Femur (tissue), 1 donor: ENCODE measurements around the gene CABP7.

Experiments used
- DNase-seq: peaks from one replicate; pipeline ENCODE4 v3.0.0-alpha.2; 2017

CABP7 gene

DNA sequence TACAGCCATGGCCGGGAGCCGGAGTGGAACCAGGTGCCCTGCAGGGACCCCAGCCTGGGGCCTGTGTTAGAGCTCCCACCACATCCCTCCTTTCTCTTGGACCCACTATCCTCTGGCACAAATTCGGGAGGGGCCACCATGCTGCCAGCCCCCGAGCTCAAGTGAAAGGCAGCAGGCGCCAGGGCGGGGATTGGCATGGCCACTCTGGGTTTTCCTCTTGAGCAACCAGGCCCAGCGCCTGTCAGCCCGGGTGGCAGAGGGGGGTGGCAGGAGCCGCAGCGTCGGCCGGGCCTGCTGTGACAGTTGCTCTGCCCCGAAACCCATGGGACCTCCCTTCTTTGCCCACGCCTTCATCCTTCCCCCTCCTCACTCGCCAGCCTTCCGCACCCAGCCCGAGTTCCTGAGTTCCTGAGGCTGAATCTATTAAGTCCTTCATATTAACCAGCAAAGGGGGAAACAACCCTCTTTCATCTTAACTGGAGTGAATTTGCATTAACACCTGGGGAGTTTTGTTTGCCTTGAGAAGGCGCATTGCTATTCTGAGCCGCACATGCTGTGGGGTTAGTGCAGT lies 16.8 kb upstream of the CABP7 start:
- DNase-seq = no peak

DNA sequence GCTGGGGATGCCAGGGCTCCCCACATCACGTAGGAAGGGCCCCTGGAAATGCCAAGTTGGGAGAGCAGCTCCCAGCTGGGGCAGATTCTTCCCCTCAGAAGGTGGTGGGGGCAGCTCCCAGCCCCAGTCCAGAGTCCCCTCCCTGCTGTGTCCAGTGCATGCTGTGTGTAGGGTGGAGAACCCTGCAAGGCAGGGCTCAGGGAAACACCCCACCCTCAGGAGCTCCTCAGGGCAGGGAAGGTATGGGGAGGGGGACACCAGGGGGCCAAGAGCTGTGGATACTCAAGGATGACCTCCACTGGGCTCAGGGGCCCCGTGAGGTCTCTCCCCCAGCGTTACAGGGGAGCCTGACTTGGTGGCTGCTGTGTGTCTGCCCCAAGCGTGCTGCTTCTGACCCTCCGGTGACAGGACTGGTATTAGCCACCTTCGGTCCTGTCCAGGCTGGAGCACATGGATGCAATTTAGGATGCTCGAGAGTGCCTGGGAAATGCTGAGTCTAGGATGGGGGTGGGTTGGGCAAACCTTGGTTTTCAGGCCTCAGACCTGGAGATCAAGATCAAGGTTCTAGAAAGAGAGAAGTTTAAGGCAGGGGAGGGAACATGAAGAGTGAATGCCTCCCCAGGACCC lies 16.1 kb upstream of the CABP7 start:
- DNase-seq = no peak

DNA sequence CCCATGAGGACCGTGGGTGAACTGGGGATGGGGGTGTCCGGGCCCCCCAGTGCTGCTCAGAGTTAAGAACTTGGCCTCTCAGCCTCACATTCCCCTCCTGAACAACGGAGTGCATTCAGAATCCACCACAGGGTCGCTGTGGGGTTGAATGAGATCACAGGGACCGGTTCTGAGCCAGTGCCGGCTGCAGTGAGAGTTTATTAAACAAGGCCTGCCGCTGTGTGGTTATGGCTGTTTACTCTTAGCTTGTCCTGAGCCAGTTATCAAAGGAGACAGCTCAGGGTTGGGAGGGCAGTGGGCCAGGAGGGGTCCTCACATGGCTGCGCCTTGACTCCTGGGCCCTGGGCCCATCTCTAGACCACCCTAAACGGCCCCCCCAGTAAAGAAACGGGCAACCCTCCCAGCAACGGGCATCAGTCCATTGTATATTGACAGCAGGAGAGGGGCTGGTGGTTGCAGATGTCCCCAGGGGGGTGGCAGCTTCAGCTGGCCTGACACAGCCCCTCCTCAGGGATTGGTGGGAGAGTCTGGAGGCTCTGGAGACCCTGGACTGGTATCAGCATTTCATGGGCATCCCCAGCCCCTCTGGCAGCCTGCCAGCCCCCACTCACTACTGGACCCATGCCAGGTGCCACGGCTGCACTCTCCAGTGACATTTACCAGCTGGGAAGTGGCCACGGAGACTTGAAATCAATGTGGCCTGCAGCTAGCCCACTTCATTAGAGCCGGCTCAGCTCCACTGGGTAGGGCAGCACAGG lies 15.1 kb upstream of the CABP7 start:
- peak; percentile 76 for DNase-seq

DNA sequence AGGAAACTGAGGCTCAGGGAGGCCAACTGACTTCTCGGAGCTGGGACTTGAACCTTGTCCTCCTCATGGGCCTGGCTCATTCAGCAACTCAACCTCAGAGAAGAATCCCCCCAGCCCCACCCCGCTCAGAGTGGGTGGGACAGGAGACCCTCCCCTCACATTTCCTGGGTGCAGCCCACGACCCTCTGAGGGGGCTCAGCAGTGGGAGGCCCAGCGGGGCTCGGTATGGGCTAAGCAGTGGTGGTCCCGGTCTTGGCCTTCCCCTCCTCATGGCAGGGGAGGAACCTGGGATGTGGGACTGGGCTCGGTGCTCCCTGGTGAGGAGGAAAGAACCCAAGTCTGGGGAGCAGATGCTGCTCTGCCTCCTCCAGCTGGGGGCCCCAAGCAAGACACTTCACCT lies 14.2 kb upstream of the CABP7 start:
- no peak for DNase-seq

DNA sequence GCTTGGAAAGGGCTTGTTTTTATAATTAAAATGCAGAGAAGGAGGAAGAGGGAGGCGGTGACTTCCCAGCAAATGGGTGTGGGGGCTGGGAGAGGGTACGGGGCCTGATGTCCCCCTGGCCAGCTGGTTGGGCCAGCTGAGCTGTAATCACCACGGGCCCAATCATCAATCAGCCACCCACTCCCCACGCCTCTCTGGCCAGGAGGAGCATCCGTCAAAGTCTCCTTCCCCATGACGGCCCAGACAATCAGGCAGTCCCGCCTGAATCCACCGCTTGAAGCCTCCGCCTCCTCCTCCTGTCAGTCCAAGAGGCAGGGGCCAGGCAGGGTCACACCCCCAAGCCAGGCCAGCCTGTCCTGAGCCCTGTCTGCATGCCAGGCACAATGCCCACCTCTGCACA lies 13.3 kb upstream of the CABP7 start:
- no peak for DNase-seq

DNA sequence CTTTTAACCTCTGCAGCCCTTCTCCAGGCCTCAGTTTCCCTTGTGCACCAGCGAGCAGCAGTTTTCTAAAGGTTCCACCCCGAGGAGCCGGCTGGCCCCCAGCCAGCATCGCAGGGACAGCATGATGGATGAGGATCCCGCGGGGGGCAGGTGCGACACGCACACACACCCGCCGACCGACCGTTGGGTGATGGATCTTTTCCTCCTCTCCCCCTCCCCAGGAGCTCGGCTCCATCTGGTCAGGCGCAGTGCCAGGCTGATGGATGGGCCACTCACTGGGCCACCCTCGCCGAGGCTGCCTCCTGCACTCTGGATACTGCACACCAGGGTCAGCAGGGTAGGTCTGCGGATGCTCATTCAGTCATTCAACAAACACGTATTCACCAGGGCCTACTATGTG lies 12.8 kb upstream of the CABP7 start:
- DNase-seq = no peak

DNA sequence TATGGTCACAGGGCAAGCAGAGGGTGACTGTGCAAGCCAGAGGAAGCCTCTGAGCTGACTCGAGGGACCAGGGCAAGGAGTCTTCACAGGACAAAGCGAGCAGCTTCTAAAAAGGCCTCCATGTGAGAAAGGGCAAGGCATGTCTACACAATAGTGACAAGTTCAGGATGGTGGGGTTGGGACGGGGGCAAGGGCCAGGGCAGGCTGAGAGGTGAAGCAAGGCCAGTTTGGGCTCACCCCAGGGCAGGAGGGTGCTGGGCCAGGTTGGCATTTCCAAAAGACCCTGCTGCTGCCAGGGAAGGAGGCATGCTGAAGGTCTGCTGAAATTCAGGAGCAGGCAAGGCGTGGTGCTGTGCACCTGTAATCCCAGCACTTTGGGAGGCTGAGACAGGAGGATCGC lies 12.3 kb upstream of the CABP7 start:
- DNase-seq = no peak

DNA sequence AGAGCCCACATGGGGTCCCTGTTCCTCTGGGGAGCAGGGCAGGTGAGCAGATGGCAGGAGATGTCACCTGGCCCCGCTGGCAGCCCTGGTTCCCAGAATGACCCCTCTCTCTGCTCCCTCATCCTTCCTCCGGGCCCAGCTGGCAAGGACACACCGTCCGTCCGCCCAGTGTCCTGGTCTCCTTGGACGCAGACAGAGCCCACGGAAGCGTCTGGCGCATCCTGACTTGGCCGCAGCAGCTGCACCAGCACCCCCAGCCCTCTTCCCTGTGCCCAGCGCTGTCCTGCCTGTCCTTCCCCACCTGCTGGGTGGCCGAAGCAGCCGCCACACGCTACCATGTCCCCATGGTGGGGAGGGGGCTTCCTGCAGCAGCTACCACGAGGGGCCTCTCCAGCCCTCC lies 9.6 kb upstream of the CABP7 start:
- no peak for DNase-seq

DNA sequence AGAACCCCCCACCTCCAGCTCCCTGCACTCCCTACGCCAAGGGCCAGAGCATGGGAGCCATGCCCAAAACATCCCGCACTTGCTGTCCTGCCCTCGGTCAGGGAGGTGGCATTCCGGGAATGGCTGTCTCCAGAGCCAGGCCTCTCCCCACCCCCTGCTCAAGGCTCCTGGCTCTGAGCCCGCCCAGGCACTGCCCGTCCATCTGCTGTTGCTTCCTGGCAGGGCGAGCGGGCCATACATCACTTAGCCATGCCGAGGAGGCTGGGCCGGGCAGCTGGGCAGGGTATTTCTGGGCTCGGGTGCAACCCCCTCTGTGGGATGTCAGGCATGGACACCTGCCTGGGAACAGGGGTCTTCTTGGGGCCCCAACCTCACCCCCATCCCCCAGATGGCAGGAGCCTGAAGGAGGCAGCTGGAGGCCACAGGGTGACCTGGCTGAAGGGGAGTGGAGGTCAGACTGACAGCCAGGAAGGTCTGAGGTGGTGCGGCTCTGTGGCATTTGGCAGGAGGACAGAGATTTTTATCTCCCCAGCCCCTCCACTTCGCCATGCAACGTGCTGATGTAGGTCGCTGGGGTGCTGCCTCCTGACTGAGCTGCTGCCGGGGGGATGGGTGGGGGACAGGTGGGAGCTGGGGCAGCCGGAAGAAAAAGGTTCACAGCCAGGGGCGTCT lies 8.7 kb upstream of the CABP7 start:
- peak; percentile 77 for DNase-seq

DNA sequence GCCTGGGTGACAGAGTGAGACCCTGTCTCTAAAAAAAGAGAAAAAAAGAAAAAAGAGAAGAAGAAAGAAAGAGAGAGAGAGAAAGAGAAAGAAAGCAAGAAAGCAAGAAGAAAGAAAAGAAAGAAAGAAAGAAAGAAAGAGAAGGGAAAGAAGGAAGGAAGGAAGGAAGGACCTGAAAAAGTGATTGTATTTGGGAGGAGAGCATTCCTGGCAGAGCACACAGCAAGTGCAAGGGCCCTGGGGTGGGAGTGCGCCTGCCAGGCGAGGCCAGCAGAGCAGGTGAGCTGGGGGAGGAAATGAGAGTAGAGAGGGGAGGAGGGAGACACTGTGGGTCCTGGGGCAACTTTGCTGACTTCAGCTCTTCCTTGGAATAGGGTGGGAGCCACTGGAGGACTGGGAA lies 7.7 kb upstream of the CABP7 start:
- DNase-seq = no peak

DNA sequence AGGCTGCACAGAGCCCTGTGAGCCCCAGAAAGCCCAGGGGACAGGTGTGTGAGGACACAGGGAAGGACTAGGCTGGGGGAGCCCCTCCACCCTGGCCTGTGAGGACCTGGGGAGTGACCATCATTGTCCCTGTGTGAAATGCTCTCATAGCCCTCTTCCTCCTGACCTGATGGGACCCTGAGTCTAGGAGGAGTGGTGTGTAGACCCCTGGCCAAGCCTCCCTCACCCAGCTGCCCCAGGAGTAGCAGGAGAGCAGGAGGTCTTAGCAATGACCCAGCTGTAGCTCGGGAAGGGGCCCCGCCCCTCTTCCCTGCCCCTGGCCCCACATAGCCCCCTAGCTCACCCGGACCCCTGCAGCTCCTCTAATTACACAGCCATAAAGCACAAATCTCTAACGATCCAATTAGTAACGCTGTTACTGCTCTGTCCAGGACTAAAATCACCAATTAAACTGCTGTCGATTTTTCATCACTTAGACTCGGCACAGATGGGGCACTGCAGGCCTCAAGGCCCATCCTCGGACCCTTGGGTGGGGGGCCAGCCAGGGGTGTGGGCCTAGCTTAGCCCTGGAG lies 6.6 kb upstream of the CABP7 start:
- DNase-seq = no peak

DNA sequence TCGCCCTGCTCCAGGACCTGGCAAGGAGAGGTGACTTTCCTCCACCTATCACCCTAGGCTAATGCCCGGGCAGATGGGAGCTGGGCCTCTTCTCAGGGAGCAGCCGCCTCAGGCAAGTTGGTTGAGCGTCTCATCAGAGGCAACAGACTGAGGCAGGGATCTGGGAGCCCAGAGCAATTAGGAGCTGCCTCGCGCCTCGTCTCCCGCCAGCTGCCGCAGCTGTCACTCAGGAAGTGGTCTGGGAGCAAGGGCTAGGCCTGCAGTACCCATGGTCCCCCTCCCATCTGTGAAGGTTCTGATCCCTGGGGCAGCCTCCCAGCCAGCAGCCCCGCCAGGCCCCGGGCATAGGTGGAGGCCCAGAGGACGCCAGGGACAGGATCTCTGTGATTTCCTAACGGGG lies 4.6 kb upstream of the CABP7 start:
- no peak for DNase-seq

DNA sequence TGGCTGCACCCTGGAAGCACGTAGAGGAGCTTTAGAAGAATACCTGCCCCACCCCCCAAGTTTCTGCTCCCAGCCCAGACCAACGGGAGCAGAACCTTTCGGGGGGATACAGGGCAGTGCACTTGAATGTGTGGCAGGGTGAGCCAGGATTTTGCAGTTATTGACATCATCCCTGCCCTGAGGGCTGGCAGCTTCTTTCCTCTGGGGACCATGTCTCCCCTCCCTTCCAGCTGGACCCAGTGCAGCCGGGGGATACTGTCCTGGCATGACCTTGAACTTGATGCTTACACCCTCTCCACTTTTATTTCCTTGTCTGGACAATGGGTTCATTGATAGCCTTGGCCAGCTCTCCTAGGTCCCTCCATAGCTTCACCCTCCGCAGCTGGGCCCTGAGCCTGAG lies 4.1 kb upstream of the CABP7 start:
- DNase-seq = no peak

DNA sequence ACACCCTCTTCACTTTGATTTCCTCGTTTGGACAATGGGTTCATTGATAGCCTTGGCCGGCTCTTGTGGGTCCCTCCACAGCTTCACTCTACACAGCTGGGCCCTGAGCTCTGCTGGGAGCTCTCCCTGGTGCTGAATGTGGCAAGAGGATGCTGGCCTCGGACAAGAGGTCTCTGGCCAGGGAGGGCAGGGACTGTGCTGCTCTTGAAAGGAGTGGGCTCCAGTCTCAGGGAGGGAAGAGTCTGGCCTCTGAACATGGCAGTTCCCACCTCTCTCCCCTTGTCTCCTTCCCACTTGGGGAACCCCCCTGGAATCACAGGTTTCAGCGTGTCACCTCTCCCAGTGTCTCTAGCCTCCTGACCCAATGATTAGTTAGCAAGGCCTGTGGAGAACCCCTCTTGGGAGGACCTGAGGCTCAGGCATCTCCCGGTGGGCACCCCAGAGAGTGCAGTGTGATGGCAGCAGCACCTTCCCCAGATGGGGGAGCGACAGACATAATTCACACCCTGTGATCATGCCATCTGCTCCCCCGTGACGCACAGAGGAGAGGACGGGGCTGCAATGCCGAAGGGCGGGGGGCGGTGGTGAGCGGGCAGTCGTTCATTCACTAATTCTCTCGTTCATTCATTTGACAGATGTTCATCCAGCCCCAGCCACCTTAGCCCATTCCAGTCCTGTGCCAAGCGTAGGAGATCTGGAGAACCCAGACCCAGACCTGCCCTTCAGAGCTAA lies 2.8 kb upstream of the CABP7 start:
- peak; percentile 85 for DNase-seq

DNA sequence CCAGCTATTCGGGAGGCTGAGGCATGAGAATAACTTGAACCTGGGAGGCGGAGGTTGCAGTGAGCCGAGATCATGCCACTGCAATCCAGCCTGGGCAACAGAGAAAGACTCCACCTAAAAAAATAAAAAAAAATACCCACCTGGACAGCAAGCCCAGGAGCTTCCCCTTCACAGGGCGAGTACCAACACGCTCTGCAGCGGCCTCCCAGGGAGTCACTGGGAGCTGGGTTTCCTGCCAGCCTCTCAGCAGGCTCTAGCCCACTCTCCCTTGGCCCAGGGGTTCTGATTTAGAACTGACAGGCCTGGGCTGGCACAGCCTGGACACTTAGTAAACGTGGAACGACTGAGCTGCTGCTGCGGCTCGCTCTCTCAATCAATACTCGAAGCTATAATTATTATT lies 2.0 kb upstream of the CABP7 start:
- no peak for DNase-seq

DNA sequence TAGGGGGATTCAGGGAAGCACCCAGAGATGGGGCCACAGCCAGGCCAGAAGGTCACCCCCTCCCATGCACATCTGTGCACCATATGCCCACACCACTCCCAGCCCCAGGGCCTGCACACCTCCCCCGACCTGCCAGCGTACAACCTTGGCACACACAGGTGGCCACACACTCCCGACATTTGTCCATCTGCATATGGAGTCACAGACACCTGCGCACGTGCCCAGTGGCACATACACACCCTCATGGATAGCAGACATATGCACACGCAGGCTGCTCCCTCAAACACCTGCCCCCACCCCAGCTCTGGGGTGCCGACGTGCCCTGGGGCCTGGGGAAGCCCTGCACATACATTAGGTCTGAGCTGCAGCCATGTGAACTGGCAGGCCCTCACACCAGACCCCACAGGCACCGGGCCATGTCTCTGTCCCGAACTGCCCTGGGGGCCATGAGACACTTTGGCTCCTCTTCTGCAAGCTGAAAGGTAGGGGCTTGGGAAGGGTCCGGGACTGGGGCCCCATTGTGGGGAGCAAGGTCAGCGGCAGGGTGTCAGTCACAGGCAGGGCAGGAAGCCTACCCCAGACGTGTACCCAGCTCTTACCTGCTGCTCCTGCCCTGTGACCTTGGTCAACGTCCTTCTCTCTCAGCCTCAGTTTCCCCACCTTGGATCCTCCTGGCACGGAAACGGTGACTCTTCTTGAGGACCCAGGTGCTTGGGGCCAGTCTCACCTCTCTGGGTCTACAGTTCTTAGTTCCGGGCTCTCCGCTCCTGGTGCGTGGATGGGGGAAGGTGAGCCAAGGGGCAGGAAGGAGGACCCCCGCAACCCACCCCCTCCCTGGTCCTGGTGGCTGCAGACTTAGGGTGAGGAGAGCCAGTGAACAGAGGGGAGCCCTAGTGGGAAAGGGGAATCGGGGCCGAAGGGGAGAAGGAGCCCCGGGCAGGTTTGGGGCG lies 579 bp upstream of the CABP7 start:
- no peak for DNase-seq

DNA sequence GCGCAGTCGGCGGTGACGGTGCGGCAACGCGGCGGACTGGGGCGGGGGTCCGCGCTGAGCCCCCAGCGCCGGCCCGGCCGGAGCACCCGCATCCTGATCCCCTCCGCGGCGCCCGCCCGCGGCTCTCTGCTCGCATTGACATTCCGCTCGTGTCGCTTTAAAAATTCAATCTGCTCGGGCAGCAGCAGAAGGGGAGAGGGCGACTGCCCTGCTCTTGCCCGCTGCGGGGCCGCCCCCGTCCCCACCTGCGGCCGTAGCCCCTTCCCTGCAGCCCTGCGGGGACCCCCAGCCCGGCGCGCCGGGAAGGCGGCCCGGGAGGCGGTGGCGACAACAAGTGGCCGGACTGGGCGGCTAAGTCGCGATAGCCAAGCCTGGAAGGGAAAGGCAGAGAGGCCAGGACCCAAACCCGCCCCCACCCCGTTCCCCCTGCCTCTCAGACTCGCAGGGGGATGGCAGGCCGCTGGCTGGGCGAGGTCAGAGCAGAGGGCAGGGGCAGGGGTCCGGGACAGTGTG lies 1.1 kb downstream of the CABP7 start:
- DNase-seq = no peak

DNA sequence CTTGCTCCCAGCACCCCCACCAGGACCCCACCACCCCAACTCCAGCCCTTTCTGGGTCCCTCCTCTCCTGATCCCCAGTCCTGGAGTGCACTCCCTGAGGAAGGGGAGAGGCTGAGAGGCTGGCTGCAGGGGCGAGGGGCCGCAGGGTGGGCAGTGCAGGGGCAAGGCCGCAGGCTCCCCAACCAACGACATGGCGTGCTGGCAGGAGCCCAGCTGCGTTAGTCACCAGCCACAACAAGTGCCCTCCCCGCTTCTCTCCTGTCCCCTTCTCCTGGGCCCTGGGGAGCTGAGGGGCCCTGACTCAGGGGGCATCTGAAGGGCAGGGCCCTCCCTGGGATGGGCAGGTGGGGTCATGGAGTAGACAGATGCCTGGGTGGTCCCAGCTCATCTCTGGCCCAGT lies 2.3 kb downstream of the CABP7 start:
- DNase-seq = no peak

DNA sequence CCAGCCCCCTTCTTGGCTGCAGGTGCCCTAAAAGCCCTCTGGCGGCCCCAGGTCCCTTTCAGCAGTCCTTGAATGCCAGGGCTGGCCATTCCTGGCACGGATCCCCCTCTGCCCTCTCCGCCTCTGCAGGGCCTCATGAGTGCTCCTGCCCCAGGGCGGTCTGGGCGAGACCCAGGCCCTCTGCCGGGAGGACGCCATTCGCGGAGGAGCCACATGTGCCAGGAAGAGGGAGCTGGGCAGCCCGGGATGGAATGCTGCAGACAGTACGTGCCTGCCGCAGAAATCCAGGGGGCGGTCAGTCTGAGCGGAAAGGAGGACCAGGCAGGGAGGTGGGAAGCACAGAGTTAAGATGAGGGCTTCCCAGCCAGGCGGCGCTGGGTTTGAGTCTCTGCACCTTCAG lies 2.8 kb downstream of the CABP7 start:
- no peak for DNase-seq

DNA sequence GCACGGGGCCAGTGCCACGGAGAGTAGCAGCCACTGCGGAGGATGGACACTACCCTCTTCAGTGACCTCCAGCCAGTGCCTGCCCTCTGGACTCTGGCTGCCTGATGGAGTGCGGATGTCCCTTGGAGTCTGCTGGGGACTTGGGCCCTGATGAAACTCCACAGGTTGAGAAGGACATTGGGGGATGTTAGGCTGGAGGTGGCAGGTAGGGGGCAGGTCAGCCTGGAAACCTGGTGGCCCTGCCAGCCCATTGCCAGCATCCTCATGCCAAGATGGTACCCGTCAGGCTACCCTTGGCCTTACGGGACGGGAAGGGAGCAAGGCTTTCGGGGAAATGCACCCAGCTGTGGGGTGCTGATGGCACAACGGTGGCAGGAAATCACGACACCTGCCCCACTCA lies 4.0 kb downstream of the CABP7 start:
- no peak for DNase-seq

DNA sequence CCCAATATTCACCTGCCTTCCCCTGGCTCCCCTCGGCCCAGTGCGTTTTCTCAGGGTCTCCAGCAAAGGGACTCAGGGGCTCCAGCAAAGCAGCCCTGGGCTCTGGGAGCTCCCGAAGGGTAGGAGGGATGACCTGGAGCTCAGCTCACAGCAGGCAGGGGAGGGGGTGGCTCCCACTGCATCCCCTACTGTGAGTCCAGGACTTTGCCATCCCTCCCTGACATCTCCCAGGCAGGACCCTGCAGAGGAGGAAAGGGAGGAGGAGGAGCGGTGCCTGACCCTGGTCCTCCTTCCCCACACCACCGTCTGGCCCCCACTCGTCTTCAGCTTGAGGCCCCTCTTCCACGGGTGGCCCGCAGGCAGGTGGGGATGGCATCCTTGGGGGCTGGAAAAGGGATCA lies 5.0 kb downstream of the CABP7 start:
- DNase-seq = no peak

DNA sequence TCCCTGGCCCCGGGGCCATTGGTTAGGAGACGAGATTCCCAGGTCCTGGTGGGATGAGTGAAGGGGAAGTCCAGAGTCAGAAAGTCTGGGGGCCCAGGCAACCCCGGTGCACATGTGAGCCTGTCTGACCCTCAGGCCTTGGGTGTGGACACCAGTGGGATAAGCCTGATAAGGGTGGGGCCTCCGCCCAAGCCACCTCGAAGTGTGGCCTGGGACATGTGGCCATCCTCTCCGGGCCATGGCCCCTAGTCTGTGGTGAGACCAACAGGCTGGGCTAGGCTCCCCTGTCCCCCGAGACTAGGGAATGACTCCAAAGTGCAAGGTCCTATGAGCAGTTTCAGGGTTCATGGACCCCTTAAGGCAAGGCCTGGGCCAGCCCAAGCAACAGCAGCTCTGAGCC lies 6.3 kb downstream of the CABP7 start:
- DNase-seq = no peak
